HL-60/S4 treated with retinoic acid at 250 ng/mL for 4 days and 3 days (cell line): ENCODE data around the gene VGLL4.
"Not testable (repeated sequence)": the region's sequence is repeated elsewhere in the genome, so short reads cannot be mapped to it uniquely, and the experiment has no call there.

Experiments used
- in situ Hi-C: fragments of 300-500 bp; cut with MboI; formaldehyde crosslinking; loops from 2 replicates; pipeline ENCODE4 v1.7.0; 2022; ENCODE audit warnings: low sequenced_read_pairs

Gene VGLL4, protein sequence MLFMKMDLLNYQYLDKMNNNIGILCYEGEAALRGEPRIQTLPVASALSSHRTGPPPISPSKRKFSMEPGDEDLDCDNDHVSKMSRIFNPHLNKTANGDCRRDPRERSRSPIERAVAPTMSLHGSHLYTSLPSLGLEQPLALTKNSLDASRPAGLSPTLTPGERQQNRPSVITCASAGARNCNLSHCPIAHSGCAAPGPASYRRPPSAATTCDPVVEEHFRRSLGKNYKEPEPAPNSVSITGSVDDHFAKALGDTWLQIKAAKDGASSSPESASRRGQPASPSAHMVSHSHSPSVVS

GRCh38 chr3:11643605-11644087, at the start of gene VGLL4:
VGLL4 (minus strand) TSS chr3:11643915; CDS start chr3:11643518, 397 bp downstream.
- in situ Hi-C loops = no loop called here

DNA sequence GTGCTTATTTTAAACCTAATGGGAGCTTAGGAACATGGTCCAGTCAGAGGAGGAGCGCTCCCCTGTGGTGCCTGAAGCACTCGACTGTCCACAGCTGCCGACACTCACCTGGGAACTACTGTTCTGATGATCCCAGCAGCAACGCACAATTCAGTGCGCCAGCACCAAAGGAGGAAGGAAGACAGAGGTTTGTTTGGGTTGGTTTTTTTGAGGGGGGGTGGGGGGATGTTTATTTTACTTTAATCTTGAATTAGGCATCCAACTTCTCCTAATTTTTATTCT, 48.8 kb upstream of the VGLL4 start:
- in situ Hi-C loops = no loop called here

DNA sequence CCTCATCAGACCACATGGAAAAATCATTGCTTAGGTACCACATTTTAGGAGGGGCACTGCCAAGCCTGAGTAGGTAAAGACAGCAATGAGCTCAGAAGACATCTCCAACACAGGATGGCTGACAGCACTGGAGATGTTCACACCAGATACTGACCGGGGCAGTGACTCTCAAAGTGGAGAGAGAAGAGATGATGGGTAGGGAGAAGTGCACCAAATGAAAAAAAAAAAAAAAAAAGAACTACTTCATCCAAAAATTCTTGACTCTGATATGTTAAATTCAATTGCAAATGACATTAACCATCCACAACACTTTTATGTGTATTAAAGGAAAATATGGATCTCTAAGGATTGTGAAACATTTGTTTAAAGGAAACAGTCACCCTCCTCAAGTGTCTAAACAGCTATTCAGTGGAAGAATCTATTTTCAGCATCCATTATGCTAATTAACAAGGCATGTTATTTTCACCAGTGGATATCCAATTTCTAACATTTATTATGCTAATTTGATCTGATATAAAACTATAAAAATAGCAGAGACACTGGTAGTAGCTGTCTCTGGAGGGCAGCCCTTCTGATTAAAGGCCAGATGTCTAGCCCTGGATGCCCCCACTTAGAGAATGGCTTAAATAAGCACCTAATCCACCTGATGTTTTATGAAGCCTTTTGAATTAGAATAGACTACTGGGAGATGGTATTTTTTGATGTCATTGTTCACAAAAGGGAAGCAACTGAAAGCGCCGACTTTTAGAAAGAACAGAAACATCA, 48.2 kb upstream of the VGLL4 start:
- in situ Hi-C loops = no loop called here

DNA sequence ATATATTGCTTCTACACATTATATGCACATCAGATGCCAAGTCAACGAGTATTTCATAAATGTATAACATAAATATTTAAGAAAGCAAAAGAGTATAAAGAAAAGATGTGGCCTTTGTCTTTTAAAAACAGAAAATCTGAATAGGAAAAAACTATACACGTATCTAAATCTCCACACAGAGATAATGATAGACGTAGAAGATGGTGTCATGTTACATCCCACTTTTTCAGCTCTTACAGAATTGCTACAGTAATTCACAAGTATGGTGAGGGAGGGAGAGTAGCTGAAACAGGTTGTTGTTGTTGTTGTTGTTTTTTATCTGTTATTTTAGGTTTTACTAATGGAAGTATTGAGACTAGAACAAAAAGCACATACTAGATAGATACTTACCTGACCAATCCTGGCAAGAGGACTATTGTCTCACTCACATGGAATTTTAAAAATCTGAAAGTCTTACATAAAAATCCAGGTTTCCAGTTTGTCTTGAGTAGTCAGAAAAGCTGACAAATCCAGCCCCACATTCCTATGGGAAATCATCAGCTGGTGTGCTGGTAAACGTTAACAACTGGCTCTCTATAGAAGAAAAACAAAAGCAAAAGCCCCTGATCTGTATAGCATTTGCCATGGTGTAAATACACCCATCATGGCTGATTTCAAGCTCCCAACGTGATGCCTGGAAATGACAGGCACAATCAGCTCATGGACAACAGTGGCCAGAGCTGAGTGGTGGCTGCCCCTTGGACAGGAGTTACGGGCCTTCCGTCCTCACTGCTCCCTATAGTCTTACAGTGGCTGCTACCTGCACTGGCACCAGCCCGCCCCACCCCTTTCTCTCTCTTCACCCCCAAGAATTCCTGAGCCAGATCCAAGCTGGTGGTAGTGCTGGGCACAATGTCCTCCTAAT, 47.4 kb upstream of the VGLL4 start:
- in situ Hi-C loops = no loop called here

DNA sequence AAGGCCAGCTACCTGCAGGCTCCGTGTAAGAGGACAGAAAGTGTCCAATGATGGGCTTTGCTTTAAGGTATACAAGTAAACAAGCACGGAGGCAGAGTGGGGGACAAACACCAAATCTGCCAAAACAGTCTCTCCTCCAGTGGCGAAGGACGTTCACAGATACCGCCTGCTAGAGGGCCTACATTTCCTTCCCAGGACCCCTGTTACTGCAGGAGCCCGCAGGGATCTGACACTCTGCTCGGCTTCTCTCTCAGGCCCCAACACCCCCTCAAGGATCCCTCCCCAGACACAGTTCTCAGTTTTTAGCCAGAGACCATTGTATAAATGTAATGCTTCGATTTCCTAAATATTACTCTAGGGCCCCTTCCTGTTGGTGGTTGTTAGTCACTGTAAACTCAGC, 46.0 kb upstream of the VGLL4 start:
- in situ Hi-C loops = no loop called here

DNA sequence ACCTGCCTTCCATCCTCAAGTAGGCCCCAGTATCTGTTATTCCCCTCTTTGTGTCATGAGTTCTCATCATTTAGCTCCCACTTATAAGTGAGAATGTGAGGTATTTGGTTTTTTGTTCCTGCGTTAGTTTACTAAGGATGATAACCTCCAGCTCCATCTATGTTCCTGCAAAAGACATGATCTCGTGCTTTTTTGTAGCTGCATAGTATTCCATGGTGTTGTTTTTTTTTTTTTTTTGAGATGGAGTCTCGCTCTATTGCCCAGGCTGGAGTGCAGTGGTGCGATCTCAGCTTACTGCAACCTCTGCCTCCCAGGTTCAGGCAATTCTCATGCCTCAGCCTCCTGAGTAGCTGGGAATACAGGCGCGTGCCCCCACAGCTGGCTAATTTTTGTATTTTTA, 41.3 kb upstream of the VGLL4 start:
- in situ Hi-C loops = not testable (repeated sequence)

DNA sequence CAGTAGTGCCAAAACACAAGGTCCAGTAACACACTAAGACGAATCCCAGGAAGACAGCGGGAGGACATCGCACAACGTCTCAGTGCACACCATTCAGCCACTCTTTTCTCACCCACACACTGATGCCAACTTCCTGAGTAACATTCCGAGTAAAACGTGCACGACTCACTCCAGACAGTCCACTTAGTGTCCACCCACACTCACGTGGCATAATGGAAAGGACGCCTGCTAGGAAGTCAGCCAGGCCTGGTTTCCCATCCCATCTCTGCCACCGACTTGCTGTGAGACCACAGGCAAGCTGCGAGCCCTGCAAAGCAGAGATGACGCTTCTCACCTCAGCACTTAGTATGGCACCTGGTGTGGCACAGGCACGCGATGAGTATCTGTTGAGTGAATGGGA, 36.8 kb upstream of the VGLL4 start:
- in situ Hi-C loops = no loop called here

DNA sequence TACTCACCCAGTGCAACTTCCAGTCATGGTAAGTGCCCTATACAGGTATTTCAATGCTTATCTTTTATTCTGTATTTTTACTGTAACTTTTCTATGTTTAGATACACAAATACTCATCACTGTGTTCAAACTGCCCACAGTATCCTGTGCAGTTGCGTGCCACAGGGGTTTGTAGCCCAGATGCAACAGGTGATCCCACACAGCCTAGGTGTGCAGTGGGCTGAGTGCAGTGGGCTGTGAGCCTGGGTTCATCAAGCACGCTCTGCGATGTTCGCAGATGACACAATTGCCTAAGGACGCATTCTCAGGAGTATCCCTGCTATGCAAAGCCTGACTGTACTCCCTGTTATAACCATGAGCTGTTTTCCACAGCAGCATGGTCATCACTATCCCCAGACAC, 36.2 kb upstream of the VGLL4 start:
- in situ Hi-C loops = no loop called here

GRCh38 chr3:11672363-11672762, 28.6 kb upstream of the VGLL4 start:
- in situ Hi-C loops = loop anchor here (25.0 kb wide), 4 partner anchors 310 to 910 kb away; no protein-coding TSS in a partner anchor

- in situ Hi-C loops = loop anchor here (25.0 kb wide), 4 partner anchors 309 to 909 kb away; no protein-coding TSS in a partner anchor
These were observed 28.0 kb upstream of the VGLL4 start for GRCh38 chr3:11671648-11672100.

- in situ Hi-C loops = loop anchor here (25.0 kb wide), 4 partner anchors 306 to 906 kb away; no protein-coding TSS in a partner anchor
These were observed 24.8 kb upstream of the VGLL4 start for GRCh38 chr3:11668243-11669235.

- in situ Hi-C loops = loop anchor here (25.0 kb wide), 4 partner anchors 303 to 903 kb away; no protein-coding TSS in a partner anchor
These were observed 21.6 kb upstream of the VGLL4 start for GRCh38 chr3:11665331-11665730.

DNA sequence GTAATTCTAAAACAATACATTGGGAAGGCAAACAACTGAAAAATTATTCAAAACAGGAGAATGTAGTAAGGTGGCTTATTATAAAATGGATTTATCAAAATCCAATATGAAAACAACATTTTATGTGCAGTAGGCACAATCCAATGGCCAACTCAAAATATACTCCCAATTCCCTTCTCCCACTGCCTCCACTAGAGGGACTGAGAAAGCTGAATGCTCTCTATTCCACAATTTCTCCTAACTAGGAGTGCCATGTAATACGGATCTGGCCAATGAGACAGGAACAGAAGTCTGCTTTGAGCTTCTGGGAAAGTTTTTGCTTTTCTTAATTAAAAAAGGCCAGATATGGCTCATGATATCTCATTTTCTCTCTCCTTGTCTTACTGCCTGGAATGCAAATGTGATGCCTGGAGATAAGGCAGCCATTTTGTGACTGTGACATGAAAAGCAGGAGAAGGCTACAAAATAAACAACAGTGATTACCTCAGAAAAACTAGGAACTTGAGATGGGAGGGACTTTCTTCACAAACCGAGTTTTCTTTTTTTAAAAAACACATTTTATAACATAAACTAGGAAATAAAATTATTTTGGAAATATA, 18.8 kb upstream of the VGLL4 start:
- in situ Hi-C loops = loop anchor here (25.0 kb wide), 4 partner anchors 300 to 900 kb away; no protein-coding TSS in a partner anchor

DNA sequence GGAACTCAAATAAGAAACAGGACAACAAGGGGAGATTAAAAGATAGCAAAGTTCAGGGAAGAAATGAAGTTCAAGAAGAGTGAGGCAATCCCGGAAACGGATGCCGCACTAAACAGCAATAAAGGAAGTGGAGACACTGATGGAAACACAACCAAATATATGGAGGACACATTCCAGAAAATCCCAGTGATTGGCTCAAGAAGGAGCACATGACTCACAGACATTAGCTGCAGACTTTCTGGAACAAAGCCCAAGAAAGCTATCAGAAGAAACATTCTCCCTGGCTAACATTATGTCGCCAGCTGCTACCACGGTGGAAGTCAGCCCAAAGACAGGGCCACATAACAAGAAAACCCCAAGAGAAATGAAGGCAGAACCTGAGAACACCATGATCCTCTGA, 18.1 kb upstream of the VGLL4 start:
- in situ Hi-C loops = loop anchor here (25.0 kb wide), 4 partner anchors 300 to 900 kb away; no protein-coding TSS in a partner anchor

- in situ Hi-C loops = loop anchor here (25.0 kb wide), 4 partner anchors 299 to 899 kb away; no protein-coding TSS in a partner anchor
These were observed 17.4 kb upstream of the VGLL4 start for GRCh38 chr3:11661052-11661656.

- in situ Hi-C loops = loop anchor here (25.0 kb wide), 4 partner anchors 298 to 898 kb away; no protein-coding TSS in a partner anchor
These were observed 16.5 kb upstream of the VGLL4 start for GRCh38 chr3:11660242-11660641.

GRCh38 chr3:11658180-11658579, 14.5 kb upstream of the VGLL4 start:
- in situ Hi-C loops = loop anchor here (25.0 kb wide), 4 partner anchors 296 to 896 kb away; no protein-coding TSS in a partner anchor

DNA sequence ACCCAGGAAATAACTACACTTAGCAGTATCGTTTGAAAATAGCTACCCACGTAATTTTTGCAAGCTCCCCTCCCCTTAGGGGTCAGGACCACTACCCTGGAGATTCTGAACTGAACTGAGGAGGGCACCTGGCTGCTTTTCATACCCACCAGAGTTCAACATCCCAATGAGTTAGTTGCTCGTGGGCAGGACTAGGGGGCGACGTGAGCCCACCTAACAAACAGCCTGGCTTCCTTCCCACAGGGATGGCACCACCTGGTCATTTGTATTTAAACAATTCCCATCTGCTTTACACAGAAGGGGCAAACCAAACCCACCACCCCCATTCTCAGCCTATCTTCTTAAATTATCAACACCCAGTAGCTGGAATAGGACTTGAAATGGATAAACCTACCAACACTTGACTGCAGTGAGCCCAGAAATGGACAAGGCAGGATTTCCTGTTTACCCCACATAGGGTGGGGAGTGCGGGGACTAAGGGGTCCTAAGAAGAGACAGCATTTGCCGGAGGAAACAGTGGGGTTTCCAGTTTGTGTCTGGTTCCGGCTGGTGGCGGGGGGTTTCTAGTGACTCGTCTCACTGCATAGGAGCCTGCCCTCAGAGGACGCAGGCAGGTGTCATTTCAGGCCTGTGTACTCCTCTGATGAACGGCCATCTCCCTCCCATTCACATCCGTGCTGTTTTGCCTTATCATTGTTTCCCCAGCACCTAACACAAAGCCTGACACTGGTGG, 11.6 kb upstream of the VGLL4 start:
- in situ Hi-C loops = loop anchor here (25.0 kb wide), 4 partner anchors 293 to 893 kb away; no protein-coding TSS in a partner anchor
